Suprapubic skin (tissue), 4 donors: ENCODE measurements around the gene FAM117B. TPM values are rescaled to one million over a fixed set of nuclear protein-coding genes. Genes with fewer than 3 reads are reported as not detected.

ENCODE experiments used
- DNase-seq, 2 donors: peaks; one replicate each; pipeline ENCODE4 v3.0.0-alpha.2; 2019; ENCODE audit warnings: low spot score in 2 of 2
- H3K27ac ChIP-seq: fragments of 200-600 bp; sonication (generic); one replicate; pipeline ENCODE4 v1.5.1; 2019
- H3K27me3 ChIP-seq: fragments of 200-600 bp; sonication (generic); one replicate; pipeline ENCODE4 v1.5.1; 2019
- H3K36me3 ChIP-seq: fragments of 200-600 bp; sonication (generic); one replicate; pipeline ENCODE4 v1.5.1; 2019
- H3K4me1 ChIP-seq: fragments of 200-600 bp; sonication (generic); one replicate; pipeline ENCODE4 v1.5.1; 2019
- H3K4me3 ChIP-seq: fragments of 200-600 bp; sonication (generic); one replicate; pipeline ENCODE4 v1.5.1; 2019; ENCODE audit warnings: mild to moderate bottlenecking
- H3K9me3 ChIP-seq: fragments of 200-600 bp; sonication (generic); one replicate; pipeline ENCODE4 v1.5.1; 2019
- EP300 ChIP-seq: sonication (generic); formaldehyde crosslinking; IDR thresholded peaks from one replicate; pipeline ENCODE4 v1.6.1; 2017; ENCODE audit warnings: antibody characterized with exemption
- POLR2A ChIP-seq, 2 donors: fragments of 450-650 bp; IDR thresholded peaks; one replicate each; pipeline ENCODE4 v1.6.1; 2017; ENCODE audit warnings: antibody characterized with exemption in 2 of 2, mild to moderate bottlenecking in 2 of 2, moderate library complexity in 2 of 2
- POLR2AphosphoS5 ChIP-seq, 3 donors: sonication (generic); formaldehyde crosslinking; IDR thresholded peaks; one replicate each; pipeline ENCODE4 v1.6.1; 2017; ENCODE audit warnings: antibody characterized with exemption in 3 of 3
- WGBS: methylation state at CpG from one replicate; pipeline ENCODE4 v1.1.5; 2018; 5-methylcytosine and 5-hydroxymethylcytosine counted together
- total RNA-seq, 4 donors: library from RNA; depleted of rRNA; stranded (reverse); fragments of >200 nt; gene quantifications; one replicate each; pipeline ENCODE4 v1.1.0, GENCODE V29; 2016
- TF ChIP-seq, protein P1 (sequence below), 2 donors: fragments of 200-600 bp in 1 of 2; fragments of 450-650 bp in 1 of 2; sonication (generic) in 1 of 2; IDR thresholded peaks; one replicate each; pipeline ENCODE4 v1.5.1; 2016 to 2019; ENCODE audit warnings: antibody characterized with exemption in 2 of 2, mild to moderate bottlenecking in 1 of 2, moderate library complexity in 1 of 2

The FAM117B gene
- total RNA-seq, 4 donors from 2014 or later, result 11.2 to 40.0 (median 17.7) TPM

DNA sequence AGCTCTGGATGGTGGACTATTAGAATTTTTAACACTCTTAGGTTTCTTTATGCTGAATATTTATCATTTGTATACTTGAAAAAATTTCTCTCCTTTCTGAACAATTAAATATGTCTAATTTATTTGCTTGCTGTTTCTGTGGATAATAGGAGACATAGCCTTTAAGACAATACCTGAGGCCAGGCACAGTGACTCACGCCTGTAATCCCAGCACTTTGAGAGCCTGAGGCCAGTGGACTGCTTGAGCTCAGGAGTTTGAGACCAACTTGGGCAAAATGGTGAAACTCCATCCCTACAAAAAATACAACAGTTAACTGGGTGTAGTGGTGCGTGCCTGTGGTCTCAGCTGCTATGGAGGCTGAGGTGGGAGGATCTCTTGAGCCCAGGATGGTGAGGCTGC is 54.7 kb downstream of the FAM117B start:
- Histone ChIP-seq H3K4me3 (no peak overlapping the region), H3K27ac (no peak overlapping the region), H3K4me1 (peaks cover 11% of the 10 kb centered on the region), H3K36me3 (no peaks in the 10 kb centered on the region), H3K27me3 (no peaks in the 10 kb centered on the region), H3K9me3 (no peaks in the 10 kb centered on the region)
- TF ChIP-seq EP300, result no peak
- TF ChIP-seq POLR2AphosphoS5 (IDR thresholded peaks at IDR 0.05), result no peak
- TF ChIP-seq, protein P1, sequence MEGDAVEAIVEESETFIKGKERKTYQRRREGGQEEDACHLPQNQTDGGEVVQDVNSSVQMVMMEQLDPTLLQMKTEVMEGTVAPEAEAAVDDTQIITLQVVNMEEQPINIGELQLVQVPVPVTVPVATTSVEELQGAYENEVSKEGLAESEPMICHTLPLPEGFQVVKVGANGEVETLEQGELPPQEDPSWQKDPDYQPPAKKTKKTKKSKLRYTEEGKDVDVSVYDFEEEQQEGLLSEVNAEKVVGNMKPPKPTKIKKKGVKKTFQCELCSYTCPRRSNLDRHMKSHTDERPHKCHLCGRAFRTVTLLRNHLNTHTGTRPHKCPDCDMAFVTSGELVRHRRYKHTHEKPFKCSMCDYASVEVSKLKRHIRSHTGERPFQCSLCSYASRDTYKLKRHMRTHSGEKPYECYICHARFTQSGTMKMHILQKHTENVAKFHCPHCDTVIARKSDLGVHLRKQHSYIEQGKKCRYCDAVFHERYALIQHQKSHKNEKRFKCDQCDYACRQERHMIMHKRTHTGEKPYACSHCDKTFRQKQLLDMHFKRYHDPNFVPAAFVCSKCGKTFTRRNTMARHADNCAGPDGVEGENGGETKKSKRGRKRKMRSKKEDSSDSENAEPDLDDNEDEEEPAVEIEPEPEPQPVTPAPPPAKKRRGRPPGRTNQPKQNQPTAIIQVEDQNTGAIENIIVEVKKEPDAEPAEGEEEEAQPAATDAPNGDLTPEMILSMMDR (IDR thresholded peaks at IDR 0.05), result no peak
- no peak for TF ChIP-seq POLR2A (IDR thresholded peaks at IDR 0.05)
- WGBS, result 97% methylated on average over 2 of the region's 2 CpGs
- no peak for DNase-seq

DNA sequence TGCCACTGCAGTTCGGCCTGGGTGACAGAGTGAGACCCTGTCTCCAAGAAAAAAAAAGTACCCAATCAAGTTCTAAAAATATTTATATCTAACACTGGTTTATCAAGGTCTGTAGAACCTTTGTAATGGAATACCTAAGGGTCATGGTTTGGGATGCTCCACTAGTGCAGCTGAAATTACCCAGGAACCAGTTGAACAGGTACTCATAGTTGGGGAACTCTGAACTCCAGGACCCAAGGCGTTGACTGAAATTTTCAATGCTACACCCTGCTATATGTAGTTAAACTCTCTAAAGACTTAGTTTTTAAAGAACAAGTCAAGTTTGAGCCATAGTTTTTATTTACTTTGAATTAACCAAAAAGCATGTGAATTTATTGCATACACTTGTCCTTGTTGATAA is 55.1 kb downstream of the FAM117B start:
- Histone ChIP-seq H3K4me1 (peaks cover 11% of the 10 kb centered on the region), H3K27ac (no peak overlapping the region), H3K4me3 (no peak overlapping the region), H3K36me3 (no peaks in the 10 kb centered on the region), H3K27me3 (no peaks in the 10 kb centered on the region), H3K9me3 (no peaks in the 10 kb centered on the region)
- DNase-seq, result no peak
- TF ChIP-seq POLR2A (IDR thresholded peaks at IDR 0.05) (no peak), EP300 (no peak), POLR2AphosphoS5 (IDR thresholded peaks at IDR 0.05) (no peak)
- TF ChIP-seq, protein P1 (IDR thresholded peaks at IDR 0.05), result no peak
- 68% methylated on average over 2 of the region's 2 CpGs for WGBS

DNA sequence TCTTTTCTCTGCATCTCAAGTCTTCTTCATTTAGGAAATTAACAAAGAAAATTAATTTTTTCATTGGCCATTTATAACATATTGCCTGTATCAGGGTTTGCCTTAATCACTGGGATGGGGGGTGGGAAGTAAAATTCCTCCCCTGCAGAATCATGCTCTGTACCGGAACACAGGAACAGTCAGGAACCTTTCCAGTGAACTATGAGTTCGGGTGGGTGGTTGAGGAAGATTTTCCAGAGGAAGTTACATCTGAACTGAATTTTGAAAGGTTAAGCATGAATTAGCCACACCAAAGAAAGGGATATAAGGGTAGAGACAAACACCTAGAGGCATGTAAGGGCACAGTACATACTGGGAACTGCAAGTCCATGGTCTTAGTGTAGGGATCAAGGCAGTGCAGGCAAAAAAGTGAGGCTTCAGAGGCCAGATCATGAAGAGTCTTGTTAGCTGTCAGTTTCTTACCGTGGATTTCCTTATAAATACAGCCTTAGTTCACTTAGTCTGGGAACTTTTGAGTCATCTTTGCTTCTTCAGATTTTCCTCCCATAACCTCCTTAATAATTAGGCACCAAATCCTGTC is 55.6 kb downstream of the FAM117B start:
- no peak overlapping the region for H3K4me3 ChIP-seq
- peaks cover 11% of the 10 kb centered on the region for H3K4me1 ChIP-seq
- H3K27ac ChIP-seq, result no peak overlapping the region
- no peaks in the 10 kb centered on the region for H3K9me3 ChIP-seq
- no peaks in the 10 kb centered on the region for H3K36me3 ChIP-seq
- no peaks in the 10 kb centered on the region for H3K27me3 ChIP-seq
- TF ChIP-seq POLR2A (IDR thresholded peaks at IDR 0.05), result no peak
- TF ChIP-seq, protein P1 (IDR thresholded peaks at IDR 0.05), result no peak
- no peak for TF ChIP-seq EP300
- no peak for TF ChIP-seq POLR2AphosphoS5 (IDR thresholded peaks at IDR 0.05)
- WGBS, result 51% methylated on average over 3 of the region's 3 CpGs
- DNase-seq, result no peak

DNA sequence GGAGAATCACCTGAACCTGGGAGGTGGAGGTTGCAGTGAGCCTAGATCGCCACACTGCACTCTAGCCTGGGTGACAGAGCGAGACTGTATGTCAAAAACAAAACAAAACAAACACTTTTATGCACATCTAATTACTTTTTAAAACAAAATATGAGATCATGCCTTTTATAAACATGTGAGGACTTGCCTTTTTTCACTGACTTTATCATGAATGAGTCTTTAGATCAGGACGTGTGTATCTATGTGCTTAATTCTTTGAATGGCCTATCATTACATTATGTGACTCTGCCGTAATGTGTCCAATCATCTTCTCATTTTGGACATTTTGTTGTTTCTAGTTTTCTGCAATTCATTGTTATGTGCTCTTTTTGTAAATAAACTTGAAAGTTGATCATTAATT is 58.7 kb downstream of the FAM117B start:
- no peak overlapping the region for H3K27ac ChIP-seq
- H3K4me3 ChIP-seq, result no peak overlapping the region
- H3K4me1 ChIP-seq, result peaks cover 11% of the 10 kb centered on the region
- peaks cover 4% of the 10 kb centered on the region for H3K36me3 ChIP-seq
- DNase-seq, result no peak
- H3K9me3 ChIP-seq, result no peaks in the 10 kb centered on the region
- no peaks in the 10 kb centered on the region for H3K27me3 ChIP-seq
- TF ChIP-seq POLR2AphosphoS5 (IDR thresholded peaks at IDR 0.05) (no peak), EP300 (no peak), POLR2A (IDR thresholded peaks at IDR 0.05) (no peak)
- TF ChIP-seq, protein P1 (IDR thresholded peaks at IDR 0.05), result no peak
- WGBS, result 71% methylated on average over 4 of the region's 4 CpGs

DNA sequence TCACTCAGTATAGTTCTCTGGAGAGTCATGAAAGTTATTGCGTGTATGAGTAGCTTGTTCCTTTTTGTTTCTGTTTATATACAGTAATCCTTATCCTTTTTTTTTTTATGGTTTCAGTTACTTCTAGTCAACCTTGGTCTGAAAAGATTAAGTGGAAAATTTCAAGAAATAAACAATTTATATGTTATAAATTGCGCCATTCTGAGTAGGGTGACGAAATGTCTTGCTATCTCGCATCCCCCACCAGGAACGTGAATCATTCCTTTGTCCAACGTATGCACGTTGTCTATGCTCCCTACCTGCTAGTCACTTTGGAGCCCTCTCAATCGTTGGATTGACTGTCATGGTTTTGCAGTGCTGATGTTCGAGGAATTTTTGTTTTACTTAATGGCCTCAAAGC is 60.4 kb downstream of the FAM117B start:
- 91% methylated on average over 9 of the region's 9 CpGs for WGBS
- H3K36me3 ChIP-seq, result peaks cover 4% of the 10 kb centered on the region
- H3K4me3 ChIP-seq, result no peak overlapping the region
- H3K9me3 ChIP-seq, result no peaks in the 10 kb centered on the region
- no peak for DNase-seq
- H3K4me1 ChIP-seq, result peaks cover 10% of the 10 kb centered on the region
- H3K27me3 ChIP-seq, result no peaks in the 10 kb centered on the region
- TF ChIP-seq, protein P1 (IDR thresholded peaks at IDR 0.05), result no peak
- TF ChIP-seq POLR2A (IDR thresholded peaks at IDR 0.05), result no peak
- TF ChIP-seq POLR2AphosphoS5 (IDR thresholded peaks at IDR 0.05), result no peak
- TF ChIP-seq EP300, result no peak
- no peak overlapping the region for H3K27ac ChIP-seq
